Pulmonary artery endothelial cell (primary cell): Measurements from ENCODE around the gene N4BP2L2. TPM values are rescaled to one million over a fixed set of nuclear protein-coding genes. Genes with fewer than 3 reads are reported as not detected.

Experiments
- DNase-seq: peaks from one replicate; pipeline ENCODE4 v3.0.0-alpha.2; 2011; ENCODE audit warnings: low read depth, low spot score
- total RNA-seq: library from RNA; depleted of rRNA; stranded (reverse); fragments of >200 nt; gene quantifications from 2 replicates; pipeline ENCODE4 v1.2.3, GENCODE V29; 2014

The N4BP2L2 gene
- total RNA-seq, 1 donor from 2014 or later: 57.3 TPM

- DNase-seq: no peak
Measured at GRCh38 chr13:32471187-32471922, 67.2 kb downstream of the N4BP2L2 start.

GRCh38 chr13:32468502-32469142 lies 70.0 kb downstream of the N4BP2L2 start:
- DNase-seq: no peak

GRCh38 chr13:32456591-32456990 lies 82.0 kb downstream of the N4BP2L2 start:
- no peak for DNase-seq

- DNase-seq: no peak
Measured at GRCh38 chr13:32455594-32455903, 83.0 kb downstream of the N4BP2L2 start.

- no peak for DNase-seq
Measured at GRCh38 chr13:32454886-32455593, 83.6 kb downstream of the N4BP2L2 start.

GRCh38 chr13:32453981-32454380 lies 84.6 kb downstream of the N4BP2L2 start:
- DNase-seq: no peak

- no peak for DNase-seq
Measured at GRCh38 chr13:32448972-32449371, 89.6 kb downstream of the N4BP2L2 start.

- no peak for DNase-seq
Measured at GRCh38 chr13:32447894-32448623, 90.5 kb downstream of the N4BP2L2 start.

GRCh38 chr13:32446773-32447465 lies 91.7 kb downstream of the N4BP2L2 start:
- DNase-seq: no peak

GRCh38 chr13:32446220-32446619 lies 92.4 kb downstream of the N4BP2L2 start:
- no peak for DNase-seq

- DNase-seq: no peak
Measured at GRCh38 chr13:32445461-32445860, 93.1 kb downstream of the N4BP2L2 start.

- no peak for DNase-seq
Measured at GRCh38 chr13:32443111-32443510, 95.5 kb downstream of the N4BP2L2 start.

GRCh38 chr13:32438871-32439270 lies 99.7 kb downstream of the N4BP2L2 start:
- DNase-seq: no peak

GRCh38 chr13:32432856-32433255 lies 105.7 kb downstream of the N4BP2L2 start:
- DNase-seq: no peak

- DNase-seq: no peak
Measured at GRCh38 chr13:32431361-32431760, 107.2 kb downstream of the N4BP2L2 start.

GRCh38 chr13:32430018-32430747 lies 108.4 kb downstream of the N4BP2L2 start:
- no peak for DNase-seq

GRCh38 chr13:32429433-32429909 lies 109.1 kb downstream of the N4BP2L2 start:
- no peak for DNase-seq

- DNase-seq: no peak
Measured at GRCh38 chr13:32428581-32429432, 109.8 kb downstream of the N4BP2L2 start.

GRCh38 chr13:32427852-32428580 lies 110.6 kb downstream of the N4BP2L2 start, which contains the start of gene N4BP2L1:
Gene N4BP2L1 (minus strand): TSS chr13:32428130. CDS start chr13:32428082, 48 bp downstream.
- DNase-seq: no peak
